HG02973 (cell line): Measurements from ENCODE around the gene GSTP1.
"Not testable (repeated sequence)": the region's sequence is repeated elsewhere in the genome, so short reads cannot be mapped to it uniquely, and the experiment has no call there.

Experiments used
- ATAC-seq: cut with Tn5 transposase; IDR thresholded peaks from one replicate; pipeline ENCODE4 v1.9.1; 2021; ENCODE audit warnings: moderate library complexity; ENCODE audit not compliant: unreplicated experiment

GSTP1 gene

GRCh38 chr11:67562963-67563704 lies 20.5 kb upstream of the GSTP1 start:
- ATAC-seq: no peak

- ATAC-seq: not testable (repeated sequence)
Observed at GRCh38 chr11:67563705-67564114, 19.9 kb upstream of the GSTP1 start.

GRCh38 chr11:67564230-67564629 lies 19.4 kb upstream of the GSTP1 start:
- ATAC-seq: no peak

GRCh38 chr11:67571443-67571842 lies 12.2 kb upstream of the GSTP1 start:
- no peak for ATAC-seq

GRCh38 chr11:67572305-67572704 lies 11.3 kb upstream of the GSTP1 start:
- ATAC-seq: no peak

GRCh38 chr11:67572747-67573419 lies 10.7 kb upstream of the GSTP1 start:
- no peak for ATAC-seq

- ATAC-seq: no peak
Observed at GRCh38 chr11:67574938-67575337, 8.7 kb upstream of the GSTP1 start.

GRCh38 chr11:67576735-67577475 lies 6.7 kb upstream of the GSTP1 start:
- no peak for ATAC-seq

- ATAC-seq: no peak
Observed at GRCh38 chr11:67577951-67578350, 5.7 kb upstream of the GSTP1 start.

- no peak for ATAC-seq
Observed at GRCh38 chr11:67581469-67581868, 2.1 kb upstream of the GSTP1 start.

- ATAC-seq: no peak
Observed at GRCh38 chr11:67582011-67582410, 1.6 kb upstream of the GSTP1 start.

- ATAC-seq: no peak
Observed at GRCh38 chr11:67584205-67584880, 731 bp downstream of the GSTP1 start.

- ATAC-seq: no peak
Observed at GRCh38 chr11:67584881-67585873, 1.6 kb downstream of the GSTP1 start.

- ATAC-seq: no peak
Observed at GRCh38 chr11:67585911-67586310, 2.3 kb downstream of the GSTP1 start.

GRCh38 chr11:67586568-67587250 lies 3.1 kb downstream of the GSTP1 start:
- ATAC-seq: no peak

- ATAC-seq: peak; percentile 27
Observed at GRCh38 chr11:67588136-67588503, 4.5 kb downstream of the GSTP1 start.

GRCh38 chr11:67588899-67589415 lies 5.3 kb downstream of the GSTP1 start:
- ATAC-seq: not testable (repeated sequence)

- ATAC-seq: no peak
Observed at GRCh38 chr11:67592880-67593564, 9.4 kb downstream of the GSTP1 start.

GRCh38 chr11:67593565-67593905 lies 9.9 kb downstream of the GSTP1 start:
- ATAC-seq: no peak
